GM23338 (cell line): Measurements from ENCODE around the gene BCAS3. TPM values are rescaled to one million over a fixed set of nuclear protein-coding genes. Genes with fewer than 3 reads are reported as not detected.

Experiments
- ATAC-seq: fragments of 200-7000 bp; cut with Tn5 transposase; 3 replicates; pipeline ENCODE4 v1.9.1; 2020
- DNase-seq: peaks from one replicate; pipeline ENCODE4 v3.0.0-alpha.2; 2015; ENCODE audit warnings: low spot score
- H2AFZ ChIP-seq: fragments of 200-600 bp; sonication (generic); 2 replicates; pipeline ENCODE4 v1.8.0; 2016; ENCODE audit warnings: antibody characterized with exemption, mild to moderate bottlenecking, moderate library complexity
- H3F3A ChIP-seq: fragments of 200-600 bp; sonication (generic); replicated peaks from 2 replicates; pipeline ENCODE4 v1.8.0; 2017; ENCODE audit warnings: antibody characterized with exemption, mixed run types, low read depth
- H3K27ac ChIP-seq: fragments of 200-600 bp; sonication (generic); 2 replicates; pipeline ENCODE4 v1.6.1; 2016; ENCODE audit warnings: low read depth
- H3K27me3 ChIP-seq: fragments of 200-600 bp; sonication (generic); 2 replicates; pipeline ENCODE4 v1.8.0; 2016; ENCODE audit warnings: mild to moderate bottlenecking, mixed run types, moderate library complexity; ENCODE audit not compliant: insufficient read depth
- H3K36me3 ChIP-seq: fragments of 200-600 bp; sonication (generic); 2 replicates; pipeline ENCODE4 v1.8.0; 2016; ENCODE audit warnings: mild to moderate bottlenecking; ENCODE audit not compliant: insufficient read depth
- H3K4me1 ChIP-seq: fragments of 200-600 bp; sonication (generic); 2 replicates; pipeline ENCODE4 v1.8.0; 2016; ENCODE audit warnings: mild to moderate bottlenecking, moderate library complexity; ENCODE audit not compliant: insufficient read depth
- H3K4me2 ChIP-seq: fragments of 200-600 bp; sonication (generic); 2 replicates; pipeline ENCODE4 v1.7.1; 2017; ENCODE audit warnings: mixed run types
- H3K4me3 ChIP-seq: fragments of 200-600 bp; sonication (generic); 2 replicates; pipeline ENCODE4 v1.6.1; 2016; ENCODE audit warnings: mixed run types
- H3K79me2 ChIP-seq: fragments of 200-600 bp; sonication (generic); replicated peaks from 2 replicates; pipeline ENCODE4 v1.8.0; 2017; ENCODE audit warnings: mild to moderate bottlenecking; ENCODE audit not compliant: insufficient read depth
- H3K9me2 ChIP-seq: fragments of 200-600 bp; sonication (generic); 2 replicates; pipeline ENCODE4 v1.8.0; 2017; ENCODE audit not compliant: insufficient read depth
- H4K20me1 ChIP-seq: fragments of 200-600 bp; sonication (generic); replicated peaks from 2 replicates; pipeline ENCODE4 v1.8.0; 2017; ENCODE audit warnings: mild to moderate bottlenecking; ENCODE audit not compliant: insufficient read depth
- H3K27ac Mint-ChIP-seq: 2 replicates; pipeline ENCODE4 v1.8.0; 2020; ENCODE audit warnings: inconsistent platforms, mild to moderate bottlenecking, moderate library complexity, mixed read lengths
- H3K27me3 Mint-ChIP-seq: 3 replicates; pipeline ENCODE4 v1.8.0; 2022; ENCODE audit warnings: low read depth, mild to moderate bottlenecking, moderate library complexity, mixed read lengths, inconsistent platforms; ENCODE audit not compliant: insufficient read depth, poor library complexity
- H3K36me3 Mint-ChIP-seq: 3 replicates; pipeline ENCODE4 v1.8.0; 2021; ENCODE audit warnings: low read depth, mild to moderate bottlenecking, inconsistent platforms, moderate library complexity, mixed read lengths
- H3K4me1 Mint-ChIP-seq: 3 replicates; pipeline ENCODE4 v1.8.0; 2020; ENCODE audit warnings: mild to moderate bottlenecking, inconsistent platforms, mixed read lengths
- H3K4me3 Mint-ChIP-seq: 3 replicates; pipeline ENCODE4 v1.8.0; 2021; ENCODE audit warnings: moderate library complexity, mild to moderate bottlenecking, inconsistent platforms, mixed read lengths
- H3K9me3 Mint-ChIP-seq: 3 replicates; pipeline ENCODE4 v1.8.0; 2020; ENCODE audit warnings: moderate library complexity, mild to moderate bottlenecking, inconsistent platforms, mixed read lengths
- CREB1 ChIP-seq: fragments of 250-450 bp; sonication (Bioruptor Pico); IDR thresholded peaks from 2 replicates; pipeline ENCODE4 v1.5.0; 2020; ENCODE audit warnings: low read depth, mild to moderate bottlenecking, moderate library complexity
- JUNB ChIP-seq: IDR thresholded peaks from one replicate; pipeline ENCODE4 v1.6.1; 2016; ENCODE audit warnings: antibody characterized with exemption; ENCODE audit not compliant: unreplicated experiment
- NANOG ChIP-seq: IDR thresholded peaks from 2 replicates; pipeline ENCODE4 v1.6.1; 2016; ENCODE audit warnings: antibody characterized with exemption, borderline replicate concordance
- POLR2AphosphoS5 ChIP-seq: IDR thresholded peaks from 2 replicates; pipeline ENCODE4 v1.6.1; 2016; ENCODE audit warnings: antibody characterized with exemption, low read depth
- ZNF331 ChIP-seq: fragments of 250-450 bp; sonication (Bioruptor Pico); IDR thresholded peaks from 2 replicates; pipeline ENCODE4 v1.5.0; 2020; ENCODE audit warnings: low read depth, mild to moderate bottlenecking, moderate library complexity
- polyA plus RNA-seq: library from polyadenylated mRNA; unstranded; fragments of >200 nt; fragmentation: Nextera tagmentation; extraction: Ambion mirVana; gene quantifications from 2 replicates; pipeline ENCODE4 v1.2.1, GENCODE V29; 2016
- total RNA-seq: library from RNA; depleted of rRNA; stranded (reverse); fragments of >200 nt; shearing (Covaris generic); gene quantifications from 2 replicates; pipeline ENCODE4 v1.2.3, GENCODE V29; 2014
- TF ChIP-seq, protein P1 (sequence below), 2 experiments: fragments of 200-600 bp in 1 of 2; sonication (generic) in 1 of 2; conservative IDR thresholded peaks; 2 replicates each; pipeline versions ENCODE4 v1.5.1 to v1.6.1; 2016 to 2017; ENCODE audit warnings: antibody characterized with exemption in 2 of 2, low read depth in 2 of 2, mild to moderate bottlenecking in 2 of 2, moderate library complexity in 1 of 2
- TF ChIP-seq, protein P2 (sequence below): IDR thresholded peaks from 2 replicates; pipeline ENCODE4 v1.6.1; 2016; ENCODE audit warnings: antibody characterized with exemption
- TF ChIP-seq, protein P3 (sequence below): IDR thresholded peaks from one replicate; pipeline ENCODE4 v1.6.1; 2018; ENCODE audit warnings: antibody characterized with exemption; ENCODE audit not compliant: unreplicated experiment

The BCAS3 gene
- total and polyA plus RNA-seq, 2 experiments from 2014 or later, result 8.2 to 28.0 TPM

DNA sequence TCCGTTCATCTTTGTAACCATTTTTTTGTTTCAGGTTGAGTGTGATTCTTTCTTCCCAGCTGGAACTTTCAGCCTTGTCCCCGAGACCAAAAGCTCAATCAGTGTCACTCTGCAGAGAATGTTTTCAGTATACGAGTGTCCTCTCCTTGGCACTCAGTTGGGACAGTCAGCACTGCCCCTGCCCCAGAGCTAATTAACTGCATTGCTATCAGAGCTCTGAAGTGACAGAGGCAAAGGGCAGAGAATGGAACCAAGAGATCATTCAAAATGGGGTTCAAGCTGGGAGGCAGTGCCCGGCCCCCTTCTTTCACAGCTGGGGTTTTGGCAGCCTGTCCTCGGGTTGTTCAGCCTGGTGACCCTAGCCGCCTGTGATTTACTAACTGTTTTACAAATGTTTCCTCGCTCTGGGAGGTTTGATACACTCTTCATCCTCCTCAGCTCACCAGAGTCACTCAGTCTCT is 526.0 kb downstream of the BCAS3 start (continued):
- TF ChIP-seq, protein P1, sequence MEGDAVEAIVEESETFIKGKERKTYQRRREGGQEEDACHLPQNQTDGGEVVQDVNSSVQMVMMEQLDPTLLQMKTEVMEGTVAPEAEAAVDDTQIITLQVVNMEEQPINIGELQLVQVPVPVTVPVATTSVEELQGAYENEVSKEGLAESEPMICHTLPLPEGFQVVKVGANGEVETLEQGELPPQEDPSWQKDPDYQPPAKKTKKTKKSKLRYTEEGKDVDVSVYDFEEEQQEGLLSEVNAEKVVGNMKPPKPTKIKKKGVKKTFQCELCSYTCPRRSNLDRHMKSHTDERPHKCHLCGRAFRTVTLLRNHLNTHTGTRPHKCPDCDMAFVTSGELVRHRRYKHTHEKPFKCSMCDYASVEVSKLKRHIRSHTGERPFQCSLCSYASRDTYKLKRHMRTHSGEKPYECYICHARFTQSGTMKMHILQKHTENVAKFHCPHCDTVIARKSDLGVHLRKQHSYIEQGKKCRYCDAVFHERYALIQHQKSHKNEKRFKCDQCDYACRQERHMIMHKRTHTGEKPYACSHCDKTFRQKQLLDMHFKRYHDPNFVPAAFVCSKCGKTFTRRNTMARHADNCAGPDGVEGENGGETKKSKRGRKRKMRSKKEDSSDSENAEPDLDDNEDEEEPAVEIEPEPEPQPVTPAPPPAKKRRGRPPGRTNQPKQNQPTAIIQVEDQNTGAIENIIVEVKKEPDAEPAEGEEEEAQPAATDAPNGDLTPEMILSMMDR (conservative IDR thresholded peaks at IDR 0.05; ENCODE audit: low read depth in 2 of 2), result no peak
- TF ChIP-seq, protein P2, sequence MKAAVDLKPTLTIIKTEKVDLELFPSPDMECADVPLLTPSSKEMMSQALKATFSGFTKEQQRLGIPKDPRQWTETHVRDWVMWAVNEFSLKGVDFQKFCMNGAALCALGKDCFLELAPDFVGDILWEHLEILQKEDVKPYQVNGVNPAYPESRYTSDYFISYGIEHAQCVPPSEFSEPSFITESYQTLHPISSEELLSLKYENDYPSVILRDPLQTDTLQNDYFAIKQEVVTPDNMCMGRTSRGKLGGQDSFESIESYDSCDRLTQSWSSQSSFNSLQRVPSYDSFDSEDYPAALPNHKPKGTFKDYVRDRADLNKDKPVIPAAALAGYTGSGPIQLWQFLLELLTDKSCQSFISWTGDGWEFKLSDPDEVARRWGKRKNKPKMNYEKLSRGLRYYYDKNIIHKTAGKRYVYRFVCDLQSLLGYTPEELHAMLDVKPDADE, result no peak
- TF ChIP-seq ZNF331 (CRISPR knock-in tag) (no peak), NANOG (no peak), JUNB (no peak)

DNA sequence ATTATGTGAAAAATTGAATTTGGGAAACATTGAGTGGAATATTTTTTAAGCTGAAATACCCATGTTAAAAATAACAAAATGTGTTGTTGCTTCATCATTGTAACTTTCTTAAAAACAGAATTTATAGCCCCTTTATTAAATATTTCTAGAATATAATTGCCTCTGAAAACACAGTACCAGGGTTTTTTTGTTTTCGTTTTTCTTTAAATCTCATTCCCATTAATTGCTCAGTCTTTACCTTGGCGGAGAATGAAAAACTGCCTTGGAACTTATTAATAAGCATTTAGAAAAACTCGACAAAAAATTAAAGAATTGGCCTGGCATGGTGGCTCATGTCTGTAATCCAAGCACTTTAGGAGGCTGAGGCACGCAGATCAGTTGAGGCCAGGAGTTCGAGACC is 526.8 kb downstream of the BCAS3 start:
- Histone ChIP-seq H3K27me3 (no peaks in the 10 kb centered on the region), H3K4me2 (no peak overlapping the region), H3K4me1 (peaks cover 12% of the 10 kb centered on the region), H3K9me2 (no peaks in the 10 kb centered on the region), H3F3A (no peaks in the 10 kb centered on the region), H2AFZ (no peak overlapping the region), H4K20me1 (no peaks in the 10 kb centered on the region), H3K36me3 (no peaks in the 10 kb centered on the region), H3K27ac (no peak overlapping the region), H3K79me2 (no peaks in the 10 kb centered on the region), H3K4me3 (no peak overlapping the region)
- Mint-ChIP-seq H3K4me3 (no peak overlapping the region), H3K4me1 (peaks cover 21% of the 10 kb centered on the region), H3K27ac (no peak overlapping the region), H3K36me3 (no peaks in the 10 kb centered on the region), H3K9me3 (no peaks in the 10 kb centered on the region), H3K27me3 (no peaks in the 10 kb centered on the region)
- ATAC-seq (no peak), DNase-seq (no peak)
- TF ChIP-seq POLR2AphosphoS5 (no peak), JUNB (no peak), NANOG (no peak), ZNF331 (CRISPR knock-in tag) (no peak), CREB1 (CRISPR knock-in tag) (no peak)
- TF ChIP-seq, protein P3, sequence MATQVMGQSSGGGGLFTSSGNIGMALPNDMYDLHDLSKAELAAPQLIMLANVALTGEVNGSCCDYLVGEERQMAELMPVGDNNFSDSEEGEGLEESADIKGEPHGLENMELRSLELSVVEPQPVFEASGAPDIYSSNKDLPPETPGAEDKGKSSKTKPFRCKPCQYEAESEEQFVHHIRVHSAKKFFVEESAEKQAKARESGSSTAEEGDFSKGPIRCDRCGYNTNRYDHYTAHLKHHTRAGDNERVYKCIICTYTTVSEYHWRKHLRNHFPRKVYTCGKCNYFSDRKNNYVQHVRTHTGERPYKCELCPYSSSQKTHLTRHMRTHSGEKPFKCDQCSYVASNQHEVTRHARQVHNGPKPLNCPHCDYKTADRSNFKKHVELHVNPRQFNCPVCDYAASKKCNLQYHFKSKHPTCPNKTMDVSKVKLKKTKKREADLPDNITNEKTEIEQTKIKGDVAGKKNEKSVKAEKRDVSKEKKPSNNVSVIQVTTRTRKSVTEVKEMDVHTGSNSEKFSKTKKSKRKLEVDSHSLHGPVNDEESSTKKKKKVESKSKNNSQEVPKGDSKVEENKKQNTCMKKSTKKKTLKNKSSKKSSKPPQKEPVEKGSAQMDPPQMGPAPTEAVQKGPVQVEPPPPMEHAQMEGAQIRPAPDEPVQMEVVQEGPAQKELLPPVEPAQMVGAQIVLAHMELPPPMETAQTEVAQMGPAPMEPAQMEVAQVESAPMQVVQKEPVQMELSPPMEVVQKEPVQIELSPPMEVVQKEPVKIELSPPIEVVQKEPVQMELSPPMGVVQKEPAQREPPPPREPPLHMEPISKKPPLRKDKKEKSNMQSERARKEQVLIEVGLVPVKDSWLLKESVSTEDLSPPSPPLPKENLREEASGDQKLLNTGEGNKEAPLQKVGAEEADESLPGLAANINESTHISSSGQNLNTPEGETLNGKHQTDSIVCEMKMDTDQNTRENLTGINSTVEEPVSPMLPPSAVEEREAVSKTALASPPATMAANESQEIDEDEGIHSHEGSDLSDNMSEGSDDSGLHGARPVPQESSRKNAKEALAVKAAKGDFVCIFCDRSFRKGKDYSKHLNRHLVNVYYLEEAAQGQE, result no peak
- TF ChIP-seq, protein P1 (conservative IDR thresholded peaks at IDR 0.05; ENCODE audit: low read depth in 2 of 2), result no peak
- TF ChIP-seq, protein P2, result no peak
